GM10847 (cell line): ENCODE results near the gene CXCL11.

Experiments used
- POLR2A ChIP-seq: IDR thresholded peaks from 2 replicates; pipeline ENCODE4 v1.6.1; 2011; ENCODE audit not compliant: insufficient read length; ENCODE audit errors: extremely low read depth

CXCL11 gene

GRCh38 chr4:76053730-76054129, 17.9 kb upstream of the CXCL11 start:
- TF ChIP-seq POLR2A, result no peak

GRCh38 chr4:76036855-76037254, 985 bp upstream of the CXCL11 start:
- TF ChIP-seq POLR2A, result no peak

- no peak for TF ChIP-seq POLR2A
These were observed 729 bp downstream of the CXCL11 start for GRCh38 chr4:76035141-76035540.

GRCh38 chr4:76029300-76029699, 6.6 kb downstream of the CXCL11 start:
- no peak for TF ChIP-seq POLR2A

- TF ChIP-seq POLR2A, result no peak
These were observed 7.5 kb downstream of the CXCL11 start for GRCh38 chr4:76028350-76028765.

- no peak for TF ChIP-seq POLR2A
These were observed 11.8 kb downstream of the CXCL11 start for GRCh38 chr4:76024065-76024464.

- no peak for TF ChIP-seq POLR2A
These were observed 12.5 kb downstream of the CXCL11 start, which contains the start of gene CXCL10 for GRCh38 chr4:76023389-76023788. TSS of gene CXCL10 (minus strand) at chr4:76023497. CDS start at chr4:76023431, 66 bp downstream.

GRCh38 chr4:76022677-76023076, 13.2 kb downstream of the CXCL11 start:
- no peak for TF ChIP-seq POLR2A

- TF ChIP-seq POLR2A, result no peak
These were observed 13.8 kb downstream of the CXCL11 start for GRCh38 chr4:76022031-76022430.

GRCh38 chr4:76017056-76017686, 18.7 kb downstream of the CXCL11 start:
- TF ChIP-seq POLR2A, result no peak

GRCh38 chr4:76016393-76016792, 19.5 kb downstream of the CXCL11 start:
- no peak for TF ChIP-seq POLR2A

GRCh38 chr4:76013540-76013939, 22.3 kb downstream of the CXCL11 start:
- no peak for TF ChIP-seq POLR2A

- no peak for TF ChIP-seq POLR2A
These were observed 23.5 kb downstream of the CXCL11 start for GRCh38 chr4:76012388-76012801.

GRCh38 chr4:76011700-76012387, 24.0 kb downstream of the CXCL11 start:
- TF ChIP-seq POLR2A, result no peak

GRCh38 chr4:76011018-76011670, 24.7 kb downstream of the CXCL11 start:
- TF ChIP-seq POLR2A, result no peak

- no peak for TF ChIP-seq POLR2A
These were observed 25.3 kb downstream of the CXCL11 start for GRCh38 chr4:76010576-76010975.

- no peak for TF ChIP-seq POLR2A
These were observed 26.6 kb downstream of the CXCL11 start for GRCh38 chr4:76009311-76009710.
